GM12801 (cell line): ENCODE results near the gene CDH4.

Source experiments
- CTCF ChIP-seq: IDR thresholded peaks from one replicate; pipeline ENCODE4 v1.5.1; 2011; ENCODE audit warnings: control low read depth; ENCODE audit not compliant: insufficient read length; ENCODE audit errors: extremely low read depth

Gene CDH4

DNA sequence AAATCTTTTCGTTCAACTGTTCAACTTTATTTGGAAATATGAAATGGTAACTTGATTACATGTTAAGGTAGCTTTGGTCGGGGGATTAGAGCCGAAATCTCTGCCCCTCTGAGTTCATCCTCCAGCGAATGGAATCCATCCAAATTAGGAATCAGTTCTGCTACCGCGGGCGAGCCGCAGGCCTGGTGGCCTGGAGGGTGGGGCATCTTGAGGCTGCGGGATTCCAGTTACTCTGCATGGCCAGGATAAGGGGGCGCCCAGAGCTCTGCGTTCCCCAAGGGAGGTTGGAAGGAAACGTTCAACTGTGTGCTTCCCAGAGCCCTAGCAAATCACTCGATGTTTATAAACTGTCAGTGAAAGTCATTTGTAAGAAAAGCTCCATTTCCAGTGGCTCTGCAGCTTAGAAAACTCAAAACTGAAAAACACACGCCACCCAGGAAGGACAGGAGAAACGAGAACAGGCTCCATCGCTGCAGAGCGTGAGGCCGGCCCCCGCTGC lies 551.4 kb downstream of the CDH4 start:
- TF ChIP-seq CTCF: no peak

DNA sequence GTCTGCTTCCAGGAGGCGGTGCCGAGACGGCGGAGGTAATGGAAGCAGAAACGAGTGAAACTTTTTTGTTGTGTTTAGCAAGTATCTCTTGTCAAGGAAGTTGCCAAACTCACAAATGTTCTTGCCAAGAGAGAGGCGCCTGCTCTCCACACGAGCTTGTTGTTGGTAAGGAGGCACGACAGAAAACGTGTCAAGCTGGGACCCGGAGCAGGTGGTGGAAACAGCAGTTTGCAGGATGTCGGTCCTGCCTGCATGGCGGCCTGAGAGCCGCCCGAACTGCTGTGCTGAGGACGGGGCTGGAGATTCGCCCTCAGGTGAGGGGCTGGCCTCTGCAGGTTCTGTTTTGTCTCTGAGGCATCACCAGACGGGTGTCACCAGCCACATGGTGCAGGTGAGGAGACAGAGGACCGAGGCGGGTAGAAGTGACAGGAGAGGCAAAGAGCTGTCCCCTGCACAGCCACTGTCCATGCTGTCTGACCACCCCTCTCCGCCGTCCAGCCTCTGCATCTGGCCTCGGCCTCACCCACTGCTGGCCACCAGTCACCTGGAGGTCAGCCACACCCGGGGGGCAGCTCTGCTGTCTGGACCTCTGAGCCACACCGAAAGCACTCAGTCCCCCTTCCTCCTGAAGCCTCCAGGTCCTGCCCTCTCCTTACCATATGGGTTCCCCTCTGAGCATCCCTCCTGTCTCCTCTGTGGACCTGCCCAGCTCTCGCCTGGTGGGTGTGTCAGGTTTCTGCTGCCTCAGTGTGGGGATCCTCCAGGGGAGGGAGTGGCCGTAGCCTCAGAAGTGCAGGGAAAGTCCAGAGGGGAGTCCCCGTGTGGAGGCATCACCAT lies 552.1 kb downstream of the CDH4 start:
- no peak for TF ChIP-seq CTCF

DNA sequence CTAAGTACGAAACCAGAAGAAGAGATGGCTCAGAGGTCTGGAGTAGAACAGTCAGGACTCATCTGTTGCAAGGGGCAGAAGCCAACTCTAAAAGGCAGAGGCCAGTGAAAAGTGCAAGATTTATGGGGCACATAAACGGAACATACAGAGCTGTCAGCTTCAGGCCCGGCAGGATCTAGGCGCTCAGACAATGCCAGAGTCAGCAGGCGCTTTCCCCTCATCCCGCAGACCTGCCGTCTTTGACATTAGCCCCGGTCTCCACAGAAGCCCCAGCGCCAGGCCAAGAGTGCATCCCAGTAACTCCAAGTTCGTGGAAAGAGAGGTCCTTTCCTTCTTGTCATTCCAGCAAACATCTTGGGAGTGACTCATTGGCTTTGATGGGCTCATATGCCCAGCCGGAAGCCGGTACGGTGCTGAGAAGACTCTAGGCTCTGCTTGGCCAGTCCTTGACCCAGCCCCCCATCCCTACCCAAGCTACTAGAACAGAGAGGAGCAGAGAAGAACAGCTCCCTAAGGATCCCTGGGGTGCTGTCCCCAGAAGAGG lies 552.8 kb downstream of the CDH4 start:
- TF ChIP-seq CTCF: no peak

GRCh38 chr20:61805365-61805764 lies 553.3 kb downstream of the CDH4 start:
- no peak for TF ChIP-seq CTCF

- TF ChIP-seq CTCF: no peak
These were observed 553.7 kb downstream of the CDH4 start for GRCh38 chr20:61805781-61806180.

- no peak for TF ChIP-seq CTCF
These were observed 554.3 kb downstream of the CDH4 start for GRCh38 chr20:61806314-61806713.

- no peak for TF ChIP-seq CTCF
These were observed 554.9 kb downstream of the CDH4 start for GRCh38 chr20:61806995-61807394.
